ENCODE measurements around the gene THAP10. TPM values are rescaled to one million over a fixed set of nuclear protein-coding genes. Genes with fewer than 3 reads are reported as not detected.

THAP10 gene
- total RNA-seq, 1 experiment from 2014 or later, result 2.5 TPM

- H4K8ac ChIP-seq (replicated peaks; ENCODE audit: insufficient read length, low read depth, low read length), result no peak overlapping the region
- H3K79me2 ChIP-seq (ENCODE audit: insufficient read depth, low read length), result no peaks in the 10 kb centered on the region
- H2BK12ac ChIP-seq (ENCODE audit: insufficient read length, low read depth, low read length), result no peak overlapping the region
- no peak overlapping the region for H3K14ac ChIP-seq (ENCODE audit: insufficient read depth, low read length)
- H3K23ac ChIP-seq (ENCODE audit: insufficient read length, low read depth, low read length), result no peak overlapping the region
- DNase-seq, result no peak
- H3T11ph ChIP-seq (ENCODE audit: low read length), result no peak overlapping the region
- no peak overlapping the region for H4K5ac ChIP-seq (ENCODE audit: insufficient read length, low read depth, low read length)
- H3K9me3 ChIP-seq (ENCODE audit: control insufficient read depth, low read depth, low read length), result no peaks in the 10 kb centered on the region
- H3K56ac ChIP-seq (ENCODE audit: insufficient read length, low read depth, low read length), result no peak overlapping the region
- no peak overlapping the region for H4K91ac ChIP-seq (ENCODE audit: insufficient read length, low read depth, low read length)
- H3K18ac ChIP-seq (ENCODE audit: insufficient read length, low read depth, low read length), result no peak overlapping the region
- H2BK15ac ChIP-seq (ENCODE audit: low read depth, low read length), result no peak overlapping the region
- no peak overlapping the region for H2BK20ac ChIP-seq (ENCODE audit: low read depth, low read length, poor library complexity, severe bottlenecking)
- Mint-ChIP-seq H3K36me3 (ENCODE audit: insufficient read depth in 1 of 3, low read depth in 3 of 3) (peaks cover 0 to 16% (median 12%) of the 10 kb centered on the region in 3 experiments; a peak in 4 of 7 replicates), H3K27ac (no peak overlapping the region), H3K9me3 (peaks cover 13 to 16% of the 10 kb centered on the region in 2 experiments), H3K4me3 (no peak overlapping the region), H3K27me3 (ENCODE audit: low read depth) (no peaks in the 10 kb centered on the region; the same call in 1 of the 2 replicates), H3K4me1 (no peaks in the 10 kb centered on the region)
- H4K20me1 ChIP-seq (ENCODE audit: control insufficient read depth, insufficient read depth, insufficient read length), result no peaks in the 10 kb centered on the region
- H3K4me2 ChIP-seq (ENCODE audit: insufficient read depth, insufficient read length, low read length), result no peak overlapping the region
- TF ChIP-seq CTCF (conservative IDR thresholded peaks at IDR 0.05), result no peak
- H3K27me3 ChIP-seq (ENCODE audit: insufficient read depth, low read length), result no peaks in the 10 kb centered on the region
- H3K9ac ChIP-seq (ENCODE audit: extremely low read depth, insufficient read length, low read length), result no peak overlapping the region
- no peaks in the 10 kb centered on the region for H3K79me1 ChIP-seq (ENCODE audit: insufficient read depth, low read depth, low read length, poor library complexity, severe bottlenecking)
- WGBS (ENCODE audit: extremely low coverage, insufficient read length, low lambda C conversion rate), result no CpG with 5 or more reads among the region's 2 CpGs
- no peak overlapping the region for H3K4ac ChIP-seq (ENCODE audit: low read depth, low read length)
- no peak overlapping the region for H2AK5ac ChIP-seq (ENCODE audit: insufficient read length, low read length)
- no peak overlapping the region for H2BK120ac ChIP-seq (ENCODE audit: low read depth, low read length, poor library complexity, severe bottlenecking)
- no peaks in the 10 kb centered on the region for H3K23me2 ChIP-seq (ENCODE audit: insufficient read length, low read depth, low read length, poor library complexity, severe bottlenecking)
- H2AFZ ChIP-seq (ENCODE audit: low read length), result no peak overlapping the region
- H2BK5ac ChIP-seq (ENCODE audit: insufficient read length, low read length), result no peak overlapping the region
- no peaks in the 10 kb centered on the region for H3K4me1 ChIP-seq (ENCODE audit: insufficient read depth, low read length)
- no peak overlapping the region for H3K27ac ChIP-seq (ENCODE audit: insufficient read length, low read depth, low read length)
These were observed 15.6 kb downstream of the THAP10 start for GRCh38 chr15:70876683-70877082.

Measured in H9 (cell line).